Neural progenitor cell (in vitro differentiated cells): ENCODE data around the gene SLC4A4. TPM values are rescaled to one million over a fixed set of nuclear protein-coding genes. Genes with fewer than 3 reads are reported as not detected.

ENCODE experiments used
- DNase-seq: peaks from one replicate; pipeline ENCODE4 v3.0.0-alpha.2; 2016; ENCODE audit warnings: low spot score
- H2AFZ ChIP-seq: fragments of 200-600 bp; sonication (generic); replicated peaks from 2 replicates; pipeline ENCODE4 v1.6.1; 2016; ENCODE audit warnings: antibody characterized with exemption
- H3F3A ChIP-seq: fragments of 200-600 bp; sonication (generic); 2 replicates; pipeline ENCODE4 v1.6.1; 2016; ENCODE audit warnings: antibody characterized with exemption, low read depth
- H3K27ac ChIP-seq: fragments of 200-600 bp; sonication (generic); 2 replicates; pipeline ENCODE4 v1.5.1; 2016; ENCODE audit warnings: mild to moderate bottlenecking
- H3K27me3 ChIP-seq: fragments of 200-600 bp; sonication (generic); 2 replicates; pipeline ENCODE4 v1.6.1; 2016; ENCODE audit warnings: mild to moderate bottlenecking, moderate library complexity
- H3K36me3 ChIP-seq: fragments of 200-600 bp; sonication (generic); 2 replicates; pipeline ENCODE4 v1.5.1; 2016
- H3K4me1 ChIP-seq: fragments of 200-600 bp; sonication (generic); 2 replicates; pipeline ENCODE4 v1.6.1; 2016; ENCODE audit warnings: mixed run types
- H3K4me2 ChIP-seq: fragments of 200-600 bp; sonication (generic); 2 replicates; pipeline ENCODE4 v1.6.1; 2016
- H3K4me3 ChIP-seq: fragments of 200-600 bp; sonication (generic); 2 replicates; pipeline ENCODE4 v1.5.1; 2016
- H3K79me2 ChIP-seq: fragments of 200-600 bp; sonication (generic); 2 replicates; pipeline ENCODE4 v1.6.1; 2016; ENCODE audit warnings: low read depth
- H3K9ac ChIP-seq: fragments of 200-600 bp; sonication (generic); 2 replicates; pipeline ENCODE4 v1.6.1; 2016
- H3K9me3 ChIP-seq: fragments of 200-600 bp; sonication (generic); 2 replicates; pipeline ENCODE4 v1.5.1; 2016; ENCODE audit warnings: low read depth
- H4K20me1 ChIP-seq: fragments of 200-600 bp; sonication (generic); 2 replicates; pipeline ENCODE4 v1.6.1; 2016; ENCODE audit warnings: low read depth
- H3K27ac Mint-ChIP-seq: 3 replicates; pipeline ENCODE4 v1.8.0; 2021; ENCODE audit warnings: mixed read lengths
- H3K27me3 Mint-ChIP-seq: 2 replicates; pipeline ENCODE4 v1.8.0; 2022; ENCODE audit warnings: low read depth, mild to moderate bottlenecking, inconsistent platforms, moderate library complexity, mixed read lengths; ENCODE audit not compliant: insufficient read depth
- H3K36me3 Mint-ChIP-seq: 3 replicates; pipeline ENCODE4 v1.8.0; 2021; ENCODE audit warnings: mixed read lengths
- H3K4me1 Mint-ChIP-seq: 3 replicates; pipeline ENCODE4 v1.8.0; 2021; ENCODE audit warnings: mixed read lengths
- H3K4me3 Mint-ChIP-seq: 3 replicates; pipeline ENCODE4 v1.8.0; 2021; ENCODE audit warnings: mild to moderate bottlenecking, moderate library complexity, mixed read lengths
- H3K9me3 Mint-ChIP-seq: 3 replicates; pipeline ENCODE4 v1.8.0; 2020; ENCODE audit warnings: mixed read lengths
- EZH2 ChIP-seq: fragments of 200-600 bp; sonication (generic); IDR thresholded peaks from 2 replicates; pipeline ENCODE4 v1.6.1; 2017; ENCODE audit warnings: antibody characterized with exemption, mild to moderate bottlenecking, moderate library complexity
- EZH2phosphoT487 ChIP-seq: fragments of 200-600 bp; sonication (generic); IDR thresholded peaks from 2 replicates; pipeline ENCODE4 v1.6.1; 2017; ENCODE audit warnings: antibody characterized with exemption
- total RNA-seq: library from RNA; depleted of rRNA; stranded (reverse); fragments of >200 nt; gene quantifications from 2 replicates; pipeline ENCODE4 v1.2.3, GENCODE V29; 2015; ENCODE audit warnings: low replicate concordance
- TF ChIP-seq, protein P1 (sequence below): fragments of 200-600 bp; sonication (generic); IDR thresholded peaks from 2 replicates; pipeline ENCODE4 v1.5.1; 2017; ENCODE audit warnings: antibody characterized with exemption, mild to moderate bottlenecking

The SLC4A4 gene
- total RNA-seq, 1 donor from 2014 or later = not detected

DNA sequence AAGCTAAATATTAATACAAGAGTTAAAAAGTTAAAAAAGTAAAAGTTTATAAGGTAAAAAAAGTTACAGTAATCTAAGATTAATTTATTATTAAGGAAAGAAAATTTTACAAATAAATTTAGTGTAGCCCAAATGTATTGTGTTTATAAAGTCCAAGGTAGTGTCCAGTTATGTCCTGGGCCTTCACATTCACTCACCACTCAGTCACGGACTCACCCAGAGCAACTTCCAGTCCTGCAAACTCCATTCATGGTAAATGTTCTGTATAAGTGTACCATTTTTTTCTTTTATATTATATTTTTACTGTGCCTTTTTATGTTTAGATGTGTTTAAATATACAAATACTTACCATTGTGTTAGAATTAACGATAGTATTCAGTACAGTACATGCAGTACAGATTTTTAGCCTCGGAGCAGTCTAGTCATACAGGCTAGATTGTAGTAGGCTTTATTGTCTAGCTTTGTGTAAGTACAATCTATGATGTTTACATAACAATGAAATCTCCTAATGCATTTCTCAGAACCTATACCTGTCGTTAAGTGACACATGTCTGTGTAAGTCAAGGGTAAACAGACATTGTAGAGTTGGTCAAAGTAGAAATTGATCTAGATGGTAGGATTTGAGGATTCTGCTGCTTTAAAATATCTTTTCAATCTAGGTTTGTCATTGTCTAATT lies 247.4 kb downstream of the SLC4A4 start:
- H4K20me1 ChIP-seq = no peaks in the 10 kb centered on the region
- H3K4me3 Mint-ChIP-seq = no peak overlapping the region
- no peaks in the 10 kb centered on the region for H3F3A ChIP-seq
- H3K9me3 ChIP-seq = no peaks in the 10 kb centered on the region
- H3K27ac ChIP-seq = no peak overlapping the region
- peaks cover 4% of the 10 kb centered on the region for H3K27me3 Mint-ChIP-seq
- H3K4me2 ChIP-seq = no peak overlapping the region
- H3K79me2 ChIP-seq = no peaks in the 10 kb centered on the region
- no peak for DNase-seq
- no peak overlapping the region for H3K4me3 ChIP-seq
- no peaks in the 10 kb centered on the region for H3K36me3 Mint-ChIP-seq
- no peak overlapping the region for H3K9ac ChIP-seq
- H3K4me1 Mint-ChIP-seq = no peaks in the 10 kb centered on the region
- TF ChIP-seq, protein P1, sequence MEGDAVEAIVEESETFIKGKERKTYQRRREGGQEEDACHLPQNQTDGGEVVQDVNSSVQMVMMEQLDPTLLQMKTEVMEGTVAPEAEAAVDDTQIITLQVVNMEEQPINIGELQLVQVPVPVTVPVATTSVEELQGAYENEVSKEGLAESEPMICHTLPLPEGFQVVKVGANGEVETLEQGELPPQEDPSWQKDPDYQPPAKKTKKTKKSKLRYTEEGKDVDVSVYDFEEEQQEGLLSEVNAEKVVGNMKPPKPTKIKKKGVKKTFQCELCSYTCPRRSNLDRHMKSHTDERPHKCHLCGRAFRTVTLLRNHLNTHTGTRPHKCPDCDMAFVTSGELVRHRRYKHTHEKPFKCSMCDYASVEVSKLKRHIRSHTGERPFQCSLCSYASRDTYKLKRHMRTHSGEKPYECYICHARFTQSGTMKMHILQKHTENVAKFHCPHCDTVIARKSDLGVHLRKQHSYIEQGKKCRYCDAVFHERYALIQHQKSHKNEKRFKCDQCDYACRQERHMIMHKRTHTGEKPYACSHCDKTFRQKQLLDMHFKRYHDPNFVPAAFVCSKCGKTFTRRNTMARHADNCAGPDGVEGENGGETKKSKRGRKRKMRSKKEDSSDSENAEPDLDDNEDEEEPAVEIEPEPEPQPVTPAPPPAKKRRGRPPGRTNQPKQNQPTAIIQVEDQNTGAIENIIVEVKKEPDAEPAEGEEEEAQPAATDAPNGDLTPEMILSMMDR = no peak
- TF ChIP-seq EZH2phosphoT487 = no peak
- TF ChIP-seq EZH2 = no peak
- no peak overlapping the region for H2AFZ ChIP-seq
- H3K36me3 ChIP-seq = no peaks in the 10 kb centered on the region
- H3K9me3 Mint-ChIP-seq = peaks cover 10% of the 10 kb centered on the region
- no peak overlapping the region for H3K27ac Mint-ChIP-seq
- no peaks in the 10 kb centered on the region for H3K27me3 ChIP-seq
- no peaks in the 10 kb centered on the region for H3K4me1 ChIP-seq

DNA sequence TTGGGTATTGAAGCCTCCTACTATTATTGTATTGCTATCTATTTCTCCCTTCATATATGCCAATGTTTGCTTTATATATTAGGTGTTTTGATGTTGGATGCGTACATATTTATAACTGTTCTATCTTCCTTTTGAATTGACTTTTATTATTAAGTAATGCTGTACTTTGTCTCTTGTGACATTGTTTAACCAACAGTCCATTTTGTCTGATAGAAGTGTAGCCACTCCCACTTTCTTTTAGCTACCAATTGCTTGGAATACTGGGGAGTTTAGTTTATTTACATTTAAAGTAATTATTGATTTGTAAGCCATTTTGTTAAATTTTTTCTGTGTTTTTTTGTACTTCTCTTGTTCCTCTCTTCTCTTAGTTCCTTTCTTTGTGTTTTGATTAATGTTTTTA lies 249.2 kb downstream of the SLC4A4 start:
- no peak for DNase-seq
- Mint-ChIP-seq H3K27ac (no peak overlapping the region), H3K9me3 (peaks cover 5% of the 10 kb centered on the region), H3K4me1 (no peaks in the 10 kb centered on the region), H3K27me3 (peaks cover 4% of the 10 kb centered on the region), H3K36me3 (no peaks in the 10 kb centered on the region), H3K4me3 (no peak overlapping the region)
- Histone ChIP-seq H3K9me3 (no peaks in the 10 kb centered on the region), H3F3A (no peaks in the 10 kb centered on the region), H3K9ac (no peak overlapping the region), H3K27ac (no peak overlapping the region), H2AFZ (no peak overlapping the region), H3K36me3 (no peaks in the 10 kb centered on the region), H3K4me1 (no peaks in the 10 kb centered on the region), H4K20me1 (no peaks in the 10 kb centered on the region), H3K4me2 (no peak overlapping the region), H3K79me2 (no peaks in the 10 kb centered on the region), H3K4me3 (no peak overlapping the region), H3K27me3 (no peaks in the 10 kb centered on the region)
- TF ChIP-seq EZH2 = no peak
- TF ChIP-seq, protein P1 = no peak
- TF ChIP-seq EZH2phosphoT487 = no peak

DNA sequence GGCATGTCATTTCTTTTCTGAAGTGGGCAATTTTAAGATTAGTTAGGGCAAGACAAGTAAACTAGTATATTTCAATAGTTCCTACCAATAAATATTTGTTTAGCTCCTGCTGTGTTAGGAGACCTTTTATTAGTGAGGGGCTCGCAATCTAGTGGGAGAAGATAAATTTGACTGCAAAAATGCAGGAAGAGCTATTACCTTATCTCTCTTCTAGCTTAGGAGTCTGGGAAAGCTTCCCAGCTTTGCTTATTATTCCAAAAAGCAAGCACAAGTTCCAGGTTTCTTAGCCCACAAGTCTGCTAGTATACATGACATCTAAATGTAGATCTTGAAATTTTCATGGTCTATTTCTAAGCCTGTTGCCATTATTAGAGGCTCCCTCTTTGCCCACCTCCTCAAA lies 254.0 kb downstream of the SLC4A4 start:
- no peak overlapping the region for H3K4me3 Mint-ChIP-seq
- Histone ChIP-seq H4K20me1 (no peaks in the 10 kb centered on the region), H3K4me1 (no peaks in the 10 kb centered on the region), H3K79me2 (no peaks in the 10 kb centered on the region), H3K9me3 (no peaks in the 10 kb centered on the region), H3K36me3 (no peaks in the 10 kb centered on the region), H3K27ac (no peak overlapping the region), H3K9ac (no peak overlapping the region), H3F3A (no peaks in the 10 kb centered on the region), H3K4me3 (no peak overlapping the region), H2AFZ (no peak overlapping the region), H3K4me2 (no peak overlapping the region), H3K27me3 (no peaks in the 10 kb centered on the region)
- no peaks in the 10 kb centered on the region for H3K36me3 Mint-ChIP-seq
- H3K27me3 Mint-ChIP-seq = peaks cover 6% of the 10 kb centered on the region
- H3K4me1 Mint-ChIP-seq = no peaks in the 10 kb centered on the region
- no peak for DNase-seq
- TF ChIP-seq EZH2 (no peak), EZH2phosphoT487 (no peak)
- TF ChIP-seq, protein P1 = no peak
- no peak overlapping the region for H3K27ac Mint-ChIP-seq
- peaks cover 5% of the 10 kb centered on the region for H3K9me3 Mint-ChIP-seq
